SK-N-SH (cell line): ENCODE measurements around the gene NUMBL. TPM values are rescaled to one million over a fixed set of nuclear protein-coding genes. Genes with fewer than 3 reads are reported as not detected.

Experiments used
- CTCF ChIA-PET: fragments of 300-600, 350-600 bp; formaldehyde crosslinking; extraction: SDS; loops from one replicate; lab custom pipeline; 2021; lab: Yijun Ruan, JAX
- POLR2A ChIA-PET: fragments of 350-600 bp; sonication (Branson Sonifier 250); formaldehyde crosslinking; extraction: SDS; loops from one replicate; lab custom pipeline; 2020; ENCODE audit warnings: antibody characterized with exemption, inconsistent platforms; lab: Yijun Ruan, JAX
- DNase-seq: peaks from one replicate; pipeline ENCODE4 v3.0.0; 2012
- H2AFZ ChIP-seq: fragments of 200-600 bp; sonication (generic); 2 replicates; pipeline ENCODE4 v1.8.1; 2016; ENCODE audit warnings: antibody characterized with exemption, mild to moderate bottlenecking, low read depth
- H3F3A ChIP-seq: fragments of 200-600 bp; sonication (generic); replicated peaks from 2 replicates; pipeline ENCODE3; 2016; ENCODE audit warnings: antibody characterized with exemption, mild to moderate bottlenecking; ENCODE audit not compliant: insufficient read depth
- H3K27ac ChIP-seq, 2 experiments: fragments of 200-500 bp in 1 of 2; fragments of 200-600 bp in 1 of 2; sonication (Bioruptor generic) in 1 of 2; sonication (generic), shearing (Covaris generic) in 1 of 2; 2 replicates each; pipeline versions ENCODE4 v1.5.1 to v1.6.1; 2014 to 2016; ENCODE audit warnings: low read depth in 2 of 2, inconsistent platforms in 1 of 2, low read length in 1 of 2, mild to moderate bottlenecking in 1 of 2, mixed read lengths in 1 of 2
- H3K27me3 ChIP-seq: fragments of 200-600 bp; sonication (generic), shearing (Covaris generic); 2 replicates; pipeline ENCODE4 v1.6.1; 2016; ENCODE audit warnings: mixed run types; ENCODE audit not compliant: insufficient read depth
- H3K36me3 ChIP-seq, 2 experiments: fragments of 200-500 bp in 1 of 2; fragments of 200-600 bp in 1 of 2; sonication (Bioruptor generic) in 1 of 2; sonication (generic) in 1 of 2; replicated peaks in 1 of 2; 2 replicates each; pipeline versions ENCODE3 to v1.5.1; 2014 to 2016; ENCODE audit warnings: low read length in 1 of 2, mild to moderate bottlenecking in 1 of 2; ENCODE audit not compliant: insufficient read depth in 2 of 2, control insufficient read depth in 1 of 2
- H3K4me1 ChIP-seq, 2 experiments: fragments of 200-500 bp in 1 of 2; fragments of 200-600 bp in 1 of 2; sonication (Bioruptor generic) in 1 of 2; sonication (generic), shearing (Covaris generic) in 1 of 2; 2 replicates each; pipeline versions ENCODE4 v1.5.1 to v1.6.1; 2014 to 2016; ENCODE audit warnings: low read depth in 1 of 2, low read length in 1 of 2, mixed run types in 1 of 2; ENCODE audit not compliant: insufficient read depth in 2 of 2, control insufficient read depth in 1 of 2
- H3K4me2 ChIP-seq: fragments of 200-600 bp; sonication (generic), shearing (Covaris generic); 2 replicates; pipeline ENCODE4 v1.6.1; 2017; ENCODE audit warnings: mixed run types
- H3K4me3 ChIP-seq, 2 experiments: fragments of 200-500 bp in 1 of 2; fragments of 200-600 bp in 1 of 2; sonication (Bioruptor generic) in 1 of 2; sonication (generic), shearing (Covaris generic) in 1 of 2; 2 replicates each; pipeline versions ENCODE4 v1.5.1 to v1.8.1; 2014 to 2016; ENCODE audit warnings: low read depth in 2 of 2, inconsistent platforms in 1 of 2, low read length in 1 of 2, mild to moderate bottlenecking in 1 of 2, mixed read lengths in 1 of 2, moderate library complexity in 1 of 2
- H3K79me2 ChIP-seq: fragments of 200-600 bp; sonication (generic); 2 replicates; pipeline ENCODE4 v1.8.1; 2017; ENCODE audit warnings: mild to moderate bottlenecking; ENCODE audit not compliant: insufficient read depth
- H3K9ac ChIP-seq: fragments of 200-600 bp; sonication (generic); 2 replicates; pipeline ENCODE4 v1.6.1; 2017; ENCODE audit warnings: mixed run types
- H3K9me2 ChIP-seq: fragments of 200-600 bp; sonication (generic); 2 replicates; pipeline ENCODE4 v1.6.1; 2017; ENCODE audit warnings: mixed run types
- H3K9me3 ChIP-seq: fragments of 200-600 bp; sonication (generic); 2 replicates; pipeline ENCODE4 v1.6.1; 2017; ENCODE audit warnings: mixed run types, mild to moderate bottlenecking, moderate library complexity
- H4K20me1 ChIP-seq: fragments of 200-600 bp; sonication (generic); 2 replicates; pipeline ENCODE4 v1.6.1; 2017; ENCODE audit warnings: mild to moderate bottlenecking, mixed run types; ENCODE audit not compliant: insufficient read depth
- ELF1 ChIP-seq: IDR thresholded peaks from 2 replicates; pipeline ENCODE4 v1.4.0; 2012
- FOXJ3 ChIP-seq: sonication (generic); formaldehyde crosslinking; IDR thresholded peaks from 2 replicates; pipeline ENCODE4 v1.5.1; 2020; ENCODE audit warnings: mild to moderate bottlenecking, missing genetic modification reagents
- GATA2 ChIP-seq: sonication (generic); formaldehyde crosslinking; IDR thresholded peaks from 2 replicates; pipeline ENCODE4 v1.5.0; 2020; ENCODE audit warnings: mild to moderate bottlenecking, missing genetic modification reagents
- JUND ChIP-seq: IDR thresholded peaks from 2 replicates; pipeline ENCODE4 v1.4.0; 2012
- MAX ChIP-seq: IDR thresholded peaks from 2 replicates; pipeline ENCODE4 v1.4.0; 2012; ENCODE audit warnings: low read depth
- PBX3 ChIP-seq: IDR thresholded peaks from 2 replicates; pipeline ENCODE4; 2012
- POLR2AphosphoS5 ChIP-seq: IDR thresholded peaks from 2 replicates; pipeline ENCODE4 v1.6.1; 2012; ENCODE audit warnings: low read depth, low read length
- YY1 ChIP-seq: IDR thresholded peaks from 2 replicates; pipeline ENCODE4 v1.4.0; 2012; ENCODE audit warnings: low read depth, mild to moderate bottlenecking
- WGBS: methylation state at CpG from one replicate; pipeline ENCODE4 v1.1.6; 2017; ENCODE audit warnings: low lambda C conversion rate; 5-methylcytosine and 5-hydroxymethylcytosine counted together
- polyA plus RNA-seq, 3 experiments: library from polyadenylated mRNA; depleted of rRNA; stranded (reverse); fragments of >200 nt; gene quantifications; 2 replicates each; pipeline ENCODE4 v1.2.3, GENCODE V29; 2012
- TF ChIP-seq, protein P1 (sequence below): IDR thresholded peaks from 2 replicates; pipeline ENCODE4 v1.4.0; 2012; ENCODE audit warnings: low read depth, borderline replicate concordance

NUMBL gene
- polyA plus RNA-seq, 1 of the 3 experiments (the other 2 are of a cell fraction): 54.6 TPM

- DNase-seq: no peak
- Histone ChIP-seq H3K4me1 (no peaks in the 10 kb centered on the region), H3K4me2 (no peak overlapping the region), H3K36me3 (peaks cover 36 to 59% of the 10 kb centered on the region in 2 experiments), H2AFZ (no peak overlapping the region), H3K27ac (no peak overlapping the region), H3F3A (no peaks in the 10 kb centered on the region), H3K9me3 (no peaks in the 10 kb centered on the region), H3K9ac (no peak overlapping the region), H3K27me3 (no peaks in the 10 kb centered on the region), H3K79me2 (no peaks in the 10 kb centered on the region), H3K9me2 (no peaks in the 10 kb centered on the region), H3K4me3 (no peak overlapping the region), H4K20me1 (no peaks in the 10 kb centered on the region)
- WGBS: 94% methylated on average over 4 of the region's 4 CpGs
- no peak for TF ChIP-seq FOXJ3 (CRISPR knock-in tag)
- CTCF ChIA-PET: interaction anchor here (0.9 to 1.0 kb wide), 2 partner anchors 11 to 23 kb away, joined by 3 read pairs; no protein-coding TSS in a partner anchor
- POLR2A ChIA-PET: interaction anchor here (0.6 kb wide), 1 partner anchor 18 kb away, joined by 4 read pairs; no protein-coding TSS in a partner anchor
These were observed 9.4 kb downstream of the NUMBL start for GRCh38 chr19:40681039-40681438.

DNA sequence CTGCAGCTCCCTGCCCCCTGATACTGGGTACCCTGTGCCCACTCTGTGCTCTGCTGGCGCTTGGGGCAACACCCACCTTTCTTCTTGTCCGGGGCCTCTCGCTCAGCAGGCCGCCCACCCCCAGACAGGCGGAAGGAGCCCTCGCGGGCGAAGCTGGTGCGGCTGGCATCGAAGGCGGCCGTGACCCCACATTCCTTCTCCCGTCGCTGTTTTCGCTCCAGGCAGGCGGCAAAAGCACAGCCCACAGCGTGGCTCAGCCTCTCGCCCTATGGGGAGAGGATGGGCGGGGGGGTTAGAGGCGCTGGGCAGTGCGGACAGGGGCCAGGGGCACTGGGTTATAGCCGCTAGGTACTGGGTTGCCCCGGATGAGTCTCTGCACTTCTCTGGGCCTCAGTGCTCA is 13.3 kb downstream of the NUMBL start:
- POLR2A ChIA-PET: no interaction called here
- Histone ChIP-seq H3K9ac (no peak overlapping the region), H4K20me1 (no peaks in the 10 kb centered on the region), H3K4me2 (no peak overlapping the region), H3K9me3 (no peaks in the 10 kb centered on the region), H3K4me3 (no peak overlapping the region), H3K36me3 (peaks cover 42 to 66% of the 10 kb centered on the region in 2 experiments), H3K9me2 (no peaks in the 10 kb centered on the region), H3K27me3 (no peaks in the 10 kb centered on the region), H3F3A (no peaks in the 10 kb centered on the region), H2AFZ (no peak overlapping the region), H3K4me1 (no peaks in the 10 kb centered on the region), H3K79me2 (no peaks in the 10 kb centered on the region), H3K27ac (no peak overlapping the region)
- 97% methylated on average over 23 of the region's 23 CpGs for WGBS
- CTCF ChIA-PET: interaction anchor here (0.7 to 0.8 kb wide), 2 partner anchors 11 to 399 kb away, joined by 3 read pairs; no protein-coding TSS in a partner anchor
- DNase-seq: no peak
- TF ChIP-seq YY1: no peak
- TF ChIP-seq GATA2 (CRISPR knock-in tag): no peak
- no peak for TF ChIP-seq PBX3
- TF ChIP-seq JUND: no peak
- no peak for TF ChIP-seq MAX
- TF ChIP-seq, protein P1, sequence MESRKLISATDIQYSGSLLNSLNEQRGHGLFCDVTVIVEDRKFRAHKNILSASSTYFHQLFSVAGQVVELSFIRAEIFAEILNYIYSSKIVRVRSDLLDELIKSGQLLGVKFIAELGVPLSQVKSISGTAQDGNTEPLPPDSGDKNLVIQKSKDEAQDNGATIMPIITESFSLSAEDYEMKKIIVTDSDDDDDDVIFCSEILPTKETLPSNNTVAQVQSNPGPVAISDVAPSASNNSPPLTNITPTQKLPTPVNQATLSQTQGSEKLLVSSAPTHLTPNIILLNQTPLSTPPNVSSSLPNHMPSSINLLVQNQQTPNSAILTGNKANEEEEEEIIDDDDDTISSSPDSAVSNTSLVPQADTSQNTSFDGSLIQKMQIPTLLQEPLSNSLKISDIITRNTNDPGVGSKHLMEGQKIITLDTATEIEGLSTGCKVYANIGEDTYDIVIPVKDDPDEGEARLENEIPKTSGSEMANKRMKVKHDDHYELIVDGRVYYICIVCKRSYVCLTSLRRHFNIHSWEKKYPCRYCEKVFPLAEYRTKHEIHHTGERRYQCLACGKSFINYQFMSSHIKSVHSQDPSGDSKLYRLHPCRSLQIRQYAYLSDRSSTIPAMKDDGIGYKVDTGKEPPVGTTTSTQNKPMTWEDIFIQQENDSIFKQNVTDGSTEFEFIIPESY: no peak
- TF ChIP-seq ELF1: no peak

DNA sequence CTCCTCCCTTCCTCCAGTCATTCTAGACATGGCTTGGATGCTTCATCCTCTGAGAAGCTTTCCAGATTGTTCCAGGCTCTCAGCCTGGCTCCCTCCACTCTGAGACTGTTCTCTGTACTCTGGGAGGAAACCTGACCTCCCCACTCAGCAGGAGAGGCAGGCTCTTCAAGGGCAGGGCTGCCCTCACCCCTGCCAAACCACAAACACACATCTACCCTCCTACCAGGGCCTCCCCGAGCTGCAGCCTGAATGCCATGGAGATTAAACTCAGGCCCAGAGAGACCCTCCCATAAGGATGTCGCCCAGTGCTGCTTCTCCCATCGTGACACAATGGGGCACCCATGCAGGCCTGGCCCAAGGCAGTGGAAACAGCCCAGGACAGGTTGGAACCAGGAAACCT is 16.2 kb downstream of the NUMBL start:
- no peaks in the 10 kb centered on the region for H3K9me2 ChIP-seq
- H2AFZ ChIP-seq: no peak overlapping the region
- no peak overlapping the region for H3K4me2 ChIP-seq
- H3K4me3 ChIP-seq: no peak overlapping the region
- TF ChIP-seq POLR2AphosphoS5: no peak
- TF ChIP-seq, all 33 proteins: peak for 0
- no CpG with 5 or more reads among the region's 3 CpGs for WGBS
- Histone ChIP-seq H3K36me3 (peaks cover 57 to 64% of the 10 kb centered on the region in 2 experiments), H3K9ac (no peak overlapping the region), H3F3A (peaks cover 4% of the 10 kb centered on the region), H3K4me1 (no peaks in the 10 kb centered on the region), H3K79me2 (no peaks in the 10 kb centered on the region), H3K27me3 (no peaks in the 10 kb centered on the region), H4K20me1 (no peaks in the 10 kb centered on the region), H3K27ac (no peak overlapping the region), H3K9me3 (no peaks in the 10 kb centered on the region)
- DNase-seq: no peak
- ChIA-PET CTCF (interaction anchor here (0.7 kb wide), 1 partner anchor 39 kb away, joined by 3 read pairs; no protein-coding TSS in a partner anchor), POLR2A (no interaction called here)
